Pancreas (tissue), 10 donors: ENCODE results near the gene KMT2D. TPM values are rescaled to one million over a fixed set of nuclear protein-coding genes. Genes with fewer than 3 reads are reported as not detected.

Experiments
- ATAC-seq, 4 donors: fragments of 200-7000 bp; cut with Tn5 transposase; one replicate each; pipeline versions ENCODE4 v1.8.0 to v1.9.1; 2020; ENCODE audit warnings: mild to moderate bottlenecking in 4 of 4, moderate library complexity in 4 of 4
- DNase-seq, 6 donors: peaks; one replicate each; pipeline ENCODE4 v3.0.0-alpha.2; 2020
- FAIRE-seq: peaks from 2 replicates; lab custom pipeline; 2012; peaks lifted over from hg19 to GRCh38; lab: Jason Lieb, UNC
- H3K27ac ChIP-seq, 4 donors: fragments of 200-600 bp; sonication (generic); 1 replicate in 3 of 4; 2 replicates in 1 of 4; pipeline versions ENCODE4 v1.5.0 to v1.8.0; 2020
- H3K27me3 ChIP-seq, 4 donors: fragments of 200-600 bp; one replicate each; pipeline ENCODE4 v1.8.0; 2021
- H3K36me3 ChIP-seq, 3 donors: fragments of 200-600 bp; sonication (generic) in 1 of 3; one replicate each; pipeline versions ENCODE4 v1.5.0 to v1.8.0; 2020 to 2021
- H3K4me1 ChIP-seq, 3 donors: fragments of 200-600 bp; one replicate each; pipeline ENCODE4 v1.8.0; 2021
- H3K4me3 ChIP-seq, 4 donors: fragments of 200-600 bp; sonication (generic) in 2 of 4; one replicate each; pipeline versions ENCODE4 v1.5.0 to v1.8.0; 2020 to 2021
- H3K9me3 ChIP-seq, 4 donors: fragments of 200-600 bp; one replicate each; pipeline ENCODE4 v1.8.0; 2021
- WGBS, 2 donors: extraction: QIAGEN DNeasy Blood & Tissue Kit; methylation state at CpG; one replicate each; pipeline ENCODE4 v1.1.7; 2013; 5-methylcytosine and 5-hydroxymethylcytosine counted together
- intact Hi-C, 3 donors: fragments of 100-400 bp; cut with DNase I; formaldehyde crosslinking; loops; one replicate each; pipeline versions ENCODE4 v1.11.1 to v1.14.2; 2022
- polyA plus RNA-seq, 2 donors: library from polyadenylated mRNA; stranded (reverse); fragments of 200-250 nt; gene quantifications; one replicate each; pipeline ENCODE4 v1.2.3, GENCODE V29; 2013
- total RNA-seq, 6 donors: library from RNA; stranded (reverse); fragmentation: NEBNext Ultra II Directional in 4 of 6; extraction: Animal tissue kit (Norgen Biotek cat#: 25700) in 4 of 6; gene quantifications; one replicate each; pipeline versions ENCODE4 v1.2.1 to v1.2.4, GENCODE V29; 2021 to 2023
- TF ChIP-seq, protein P1 (sequence below), 4 donors: fragments of 200-600 bp; sonication (generic) in 3 of 4; IDR thresholded peaks; one replicate each; pipeline versions ENCODE4 v1.5.0 to v1.8.0; 2021; ENCODE audit warnings: antibody characterized with exemption in 4 of 4
- donor health status: healthy with polysubstance abuse.
- donor health status: DM: no; HTN: no; CAD: no; lungs with moderate emphysema.
- donor health status: DM: no; HTN: no; CAD: no.
- donor health status: control.
- donor health status: control.
- donor health status: Bipolar disorder and iron deficiency.
- donor health status: DM: yes; HTN: yes; CAD: no.
- donor health status: DM: no; HTN: no; CAD: no.
- donor health status: DM: no; HTN: no; CAD: no.
- donor health status: DM: yes; HTN: yes; CAD: no.

Gene KMT2D
- total and polyA plus RNA-seq, 8 donors, result 20.0 to 79.3 (median 39.5) TPM

DNA sequence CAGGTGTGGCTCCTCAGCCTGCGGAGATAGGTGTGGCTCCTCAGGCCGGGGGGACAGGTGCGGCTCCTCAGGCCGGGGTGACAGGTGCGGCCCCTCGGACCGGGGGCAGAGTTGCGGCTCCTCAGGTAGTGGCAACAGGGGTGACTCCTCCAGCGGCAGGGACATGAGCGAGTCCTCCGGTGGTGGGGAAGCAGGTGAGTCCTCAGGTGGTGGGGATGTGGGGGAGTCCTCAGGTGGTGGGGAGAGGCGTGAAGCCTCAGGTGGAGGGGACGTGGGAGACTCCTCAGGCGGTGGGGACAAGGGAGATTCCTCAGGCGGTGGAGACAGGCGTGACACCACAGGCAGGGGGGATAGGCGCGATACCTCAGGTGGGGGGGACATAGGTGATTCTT lies 9.2 kb downstream of the KMT2D start:
- no peak for DNase-seq
- H3K27me3 ChIP-seq, result no peaks in the 10 kb centered on the region
- intact Hi-C loops, result no loop called here
- no peak for ATAC-seq
- H3K9me3 ChIP-seq, result no peaks in the 10 kb centered on the region
- H3K4me3 ChIP-seq, result no peak overlapping the region
- TF ChIP-seq, protein P1, sequence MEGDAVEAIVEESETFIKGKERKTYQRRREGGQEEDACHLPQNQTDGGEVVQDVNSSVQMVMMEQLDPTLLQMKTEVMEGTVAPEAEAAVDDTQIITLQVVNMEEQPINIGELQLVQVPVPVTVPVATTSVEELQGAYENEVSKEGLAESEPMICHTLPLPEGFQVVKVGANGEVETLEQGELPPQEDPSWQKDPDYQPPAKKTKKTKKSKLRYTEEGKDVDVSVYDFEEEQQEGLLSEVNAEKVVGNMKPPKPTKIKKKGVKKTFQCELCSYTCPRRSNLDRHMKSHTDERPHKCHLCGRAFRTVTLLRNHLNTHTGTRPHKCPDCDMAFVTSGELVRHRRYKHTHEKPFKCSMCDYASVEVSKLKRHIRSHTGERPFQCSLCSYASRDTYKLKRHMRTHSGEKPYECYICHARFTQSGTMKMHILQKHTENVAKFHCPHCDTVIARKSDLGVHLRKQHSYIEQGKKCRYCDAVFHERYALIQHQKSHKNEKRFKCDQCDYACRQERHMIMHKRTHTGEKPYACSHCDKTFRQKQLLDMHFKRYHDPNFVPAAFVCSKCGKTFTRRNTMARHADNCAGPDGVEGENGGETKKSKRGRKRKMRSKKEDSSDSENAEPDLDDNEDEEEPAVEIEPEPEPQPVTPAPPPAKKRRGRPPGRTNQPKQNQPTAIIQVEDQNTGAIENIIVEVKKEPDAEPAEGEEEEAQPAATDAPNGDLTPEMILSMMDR (IDR thresholded peaks at IDR 0.05), result no peak
- peaks cover 1 to 17% (median 17%) of the 10 kb centered on the region in 3 donors for H3K4me1 ChIP-seq
- no peak overlapping the region for H3K27ac ChIP-seq
- H3K36me3 ChIP-seq, result peaks cover 12 to 70% (median 44%) of the 10 kb centered on the region in 3 donors
- no peak for FAIRE-seq
- WGBS, 2 donors, result 94 to 95% methylated on average over 18 of the region's 18 CpGs

DNA sequence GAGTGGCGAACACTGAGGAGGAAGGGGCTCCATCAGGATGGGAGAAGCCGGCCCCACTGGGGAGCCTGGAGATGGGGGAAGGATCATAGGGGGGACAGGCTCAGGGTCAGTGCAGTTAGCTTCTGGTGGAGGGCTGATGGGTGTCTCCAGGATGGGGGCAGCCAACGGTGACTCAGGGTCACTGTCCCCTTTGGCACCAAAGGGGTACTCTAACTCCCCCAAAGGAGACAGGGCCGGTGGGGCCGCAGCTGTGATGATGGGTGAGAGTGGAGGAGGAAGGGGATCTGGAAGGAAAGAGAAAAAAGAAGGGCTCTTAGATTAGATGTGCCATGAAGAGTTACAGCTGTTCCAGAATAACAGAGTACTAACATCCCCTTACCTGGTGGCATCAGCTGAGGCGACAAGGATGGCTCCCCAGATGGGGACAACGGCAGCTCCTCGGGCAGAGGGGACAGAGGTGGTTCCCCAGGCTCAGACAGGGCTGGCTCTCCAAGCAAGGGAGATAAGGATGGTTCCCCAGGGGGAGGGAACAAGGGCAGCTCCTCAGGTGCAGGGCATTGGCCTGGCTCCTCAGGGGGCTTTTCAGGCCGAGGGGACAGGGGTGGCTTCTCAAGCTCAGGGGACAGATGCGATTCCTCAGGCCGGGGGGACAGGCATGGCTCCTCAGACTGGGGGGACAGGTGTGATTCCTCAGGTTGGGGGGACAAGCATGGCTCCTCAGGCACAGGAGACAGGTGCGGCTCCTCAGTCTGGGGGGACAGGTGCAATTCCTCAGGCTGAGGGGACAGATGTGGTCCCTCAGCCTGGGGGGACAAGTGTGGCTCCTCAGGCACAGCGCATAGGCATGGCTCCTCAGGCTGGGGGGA lies 9.9 kb downstream of the KMT2D start:
- H3K27me3 ChIP-seq, result no peaks in the 10 kb centered on the region
- FAIRE-seq, result no peak
- 86 to 96% methylated on average over 13 of the region's 13 CpGs for WGBS, 2 donors
- ATAC-seq, result no peak
- H3K4me3 ChIP-seq, result no peak overlapping the region
- TF ChIP-seq, protein P1 (IDR thresholded peaks at IDR 0.05), result no peak
- DNase-seq, result no peak
- intact Hi-C loops, result no loop called here
- no peak overlapping the region for H3K27ac ChIP-seq
- H3K4me1 ChIP-seq, result peaks cover 0 to 11% (median 11%) of the 10 kb centered on the region in 3 donors
- no peaks in the 10 kb centered on the region for H3K9me3 ChIP-seq
- H3K36me3 ChIP-seq, result peaks cover 12 to 77% (median 49%) of the 10 kb centered on the region in 3 donors

DNA sequence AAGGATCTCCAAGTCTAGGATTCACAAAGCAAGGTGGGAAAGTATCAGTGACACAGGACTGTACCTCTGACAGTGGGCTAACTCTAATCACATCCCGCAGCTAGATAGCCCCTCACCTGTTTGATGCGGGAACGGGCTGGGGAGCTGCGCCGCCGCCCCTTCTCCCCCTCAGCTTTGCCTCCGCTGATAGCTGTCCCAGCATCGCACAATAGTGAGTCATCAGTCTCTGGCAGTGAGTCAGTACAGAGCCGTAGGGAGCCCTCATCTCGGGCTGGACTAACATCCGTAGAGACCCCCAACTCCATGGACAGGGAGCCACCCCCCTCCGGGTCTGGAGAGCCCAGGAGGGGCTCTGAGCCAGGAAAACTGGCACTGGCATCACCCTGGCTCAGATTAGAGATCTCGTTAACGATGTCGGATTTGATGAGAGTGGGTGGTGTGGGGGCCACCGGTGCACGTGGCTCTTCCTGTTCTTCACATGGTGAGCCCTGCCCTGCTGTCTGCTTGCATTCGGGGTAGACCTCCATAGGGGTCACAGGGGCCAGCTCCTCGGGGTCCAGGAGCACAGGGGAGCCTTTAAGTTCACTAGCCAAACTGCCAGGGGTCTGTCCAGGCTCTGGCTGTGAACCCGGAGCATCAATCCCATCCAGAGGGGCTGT lies 10.9 kb downstream of the KMT2D start:
- Histone ChIP-seq H3K27ac (no peak overlapping the region), H3K4me1 (peaks cover 0 to under 1% (median under 1%) of the 10 kb centered on the region in 3 donors), H3K9me3 (no peaks in the 10 kb centered on the region), H3K36me3 (peaks cover 12 to 87% (median 57%) of the 10 kb centered on the region in 3 donors), H3K27me3 (no peaks in the 10 kb centered on the region), H3K4me3 (no peak overlapping the region)
- FAIRE-seq (no peak), ATAC-seq (no peak), DNase-seq (no peak)
- 88 to 94% methylated on average over 20 of the region's 20 CpGs for WGBS, 2 donors
- intact Hi-C loops, result no loop called here
- TF ChIP-seq, protein P1 (IDR thresholded peaks at IDR 0.05), result no peak

DNA sequence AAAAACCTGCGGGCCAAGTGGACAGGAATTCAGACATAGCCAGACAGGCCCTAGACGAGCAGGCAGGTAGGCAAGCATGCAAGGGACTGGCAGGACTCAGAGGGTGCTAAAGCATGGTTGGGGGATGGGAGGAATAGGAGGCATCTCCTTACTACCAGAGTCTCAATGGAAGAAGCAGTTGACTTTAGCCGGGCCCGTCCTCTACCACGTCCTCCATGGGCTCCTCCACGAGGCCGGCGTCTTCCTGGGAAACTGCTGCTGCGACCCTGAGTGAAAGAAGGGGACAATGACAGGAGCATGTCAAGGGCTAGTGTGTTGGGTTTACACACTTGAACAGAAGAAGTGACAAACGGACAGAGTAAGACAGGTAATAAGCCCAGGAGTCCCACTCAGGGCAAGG lies 11.6 kb downstream of the KMT2D start:
- intact Hi-C loops, result no loop called here
- Histone ChIP-seq H3K4me3 (no peak overlapping the region), H3K4me1 (no peaks in the 10 kb centered on the region), H3K9me3 (no peaks in the 10 kb centered on the region), H3K27ac (no peak overlapping the region), H3K27me3 (no peaks in the 10 kb centered on the region), H3K36me3 (peaks cover 15 to 94% (median 62%) of the 10 kb centered on the region in 3 donors)
- WGBS, 2 donors, result 89 to 94% methylated on average over 10 of the region's 10 CpGs
- FAIRE-seq (no peak), ATAC-seq (no peak), DNase-seq (no peak)
- TF ChIP-seq, protein P1 (IDR thresholded peaks at IDR 0.05), result no peak
